GM19397 (cell line): ENCODE results near the gene SCO1.
"Not testable (repeated sequence)": the region's sequence is repeated elsewhere in the genome, so short reads cannot be mapped to it uniquely, and the experiment has no call there.

Source experiments
- ATAC-seq: cut with Tn5 transposase; IDR thresholded peaks from one replicate; pipeline ENCODE4 v1.9.1; 2021; ENCODE audit warnings: mild to moderate bottlenecking, moderate library complexity; ENCODE audit not compliant: unreplicated experiment

The SCO1 gene

DNA sequence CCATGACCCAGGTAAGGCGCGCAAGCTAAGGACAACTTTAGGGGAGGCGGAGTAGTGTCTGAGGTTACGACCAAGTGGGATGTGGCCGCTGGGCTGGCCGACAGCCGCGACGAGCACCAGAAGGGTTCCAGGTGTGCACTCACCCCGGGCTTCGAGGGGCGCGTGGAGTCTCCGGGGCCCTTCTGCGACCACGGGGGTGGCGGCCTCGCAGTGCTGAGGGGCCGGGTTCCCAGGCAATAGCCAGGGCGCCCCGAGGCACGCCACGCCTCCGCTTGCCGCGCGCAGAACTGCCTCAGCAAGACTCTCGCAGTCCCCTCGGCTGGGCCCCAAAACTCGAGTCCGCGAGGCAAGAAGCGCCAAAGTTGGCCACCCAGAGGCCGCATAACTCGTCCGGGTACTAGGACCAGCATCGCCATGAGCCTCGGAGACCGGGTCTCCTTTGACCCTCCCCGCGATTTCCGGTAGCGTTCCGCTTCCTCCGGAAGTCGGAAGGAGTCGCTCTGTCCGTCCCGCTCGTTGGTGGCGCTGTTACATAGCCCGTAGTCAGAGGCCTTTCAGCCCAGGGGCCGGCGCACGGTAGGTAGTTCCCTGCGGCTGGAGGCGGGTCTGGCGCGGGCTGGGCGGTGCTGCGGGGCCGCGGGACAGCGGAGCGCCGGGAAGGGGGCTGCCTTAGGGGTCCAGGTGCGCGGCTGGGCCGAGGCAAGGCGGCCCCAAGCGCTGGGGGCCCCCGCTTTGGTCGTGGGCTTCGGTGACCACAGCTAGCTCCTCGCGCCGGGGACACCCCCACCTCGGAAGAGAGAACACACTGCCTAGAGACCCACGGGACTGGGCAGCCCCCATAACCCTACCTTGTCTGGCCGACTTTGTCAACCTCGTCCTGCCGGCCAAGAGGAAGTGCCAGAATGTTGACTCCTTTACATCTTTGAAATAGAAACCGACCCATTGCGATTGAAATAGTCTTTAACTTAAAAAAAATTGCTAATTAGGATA lies at the start of gene SCO1, which contains the start of gene ADPRM:
SCO1 (minus strand) TSS at position 442 of the 990 bp plus-strand sequence; CDS start at position 416, 26 bp downstream.
ADPRM (plus strand) TSS at position 503 of the 990 bp plus-strand sequence. CDS start 7,333 bp downstream, outside the sequence.
- peak; percentile 95 for ATAC-seq

GRCh38 chr17:10745231-10745630 lies 47.9 kb upstream of the SCO1 start:
- ATAC-seq = no peak

- ATAC-seq = no peak
Measured at GRCh38 chr17:10744501-10745000, 47.2 kb upstream of the SCO1 start.

DNA sequence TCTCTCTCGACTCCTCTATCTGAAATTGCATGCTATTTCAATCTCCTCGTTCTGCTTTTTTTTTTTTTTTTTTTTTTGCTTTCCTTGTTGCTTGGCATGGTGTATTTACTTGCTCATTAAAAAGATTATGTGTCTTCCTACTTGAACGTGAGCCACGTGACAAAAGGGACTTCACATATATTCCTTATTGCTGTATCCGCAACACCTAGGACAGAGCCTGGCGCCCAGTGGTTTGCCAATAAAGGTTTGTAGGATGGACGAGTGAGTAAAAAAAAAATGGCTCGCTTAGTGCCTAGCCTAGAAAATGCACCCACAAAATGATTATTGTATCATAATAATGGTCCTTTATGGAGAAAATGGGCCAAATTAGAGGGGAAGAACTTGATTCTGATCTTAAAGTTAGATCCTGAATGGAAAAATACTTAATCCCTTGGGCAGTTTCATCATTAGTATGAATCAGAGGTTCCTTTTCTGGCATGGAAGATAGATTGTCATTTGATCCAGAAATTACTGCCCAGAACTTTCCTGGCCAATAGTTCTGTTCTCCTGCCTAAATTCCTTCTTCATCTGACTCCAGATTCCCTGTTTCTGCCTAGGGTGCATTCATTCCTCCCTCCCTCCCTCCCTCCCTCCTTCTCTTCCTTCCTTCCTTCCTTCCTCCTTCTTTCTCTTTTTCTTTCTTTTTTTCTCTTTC lies 46.1 kb upstream of the SCO1 start:
- ATAC-seq = no peak

- no peak for ATAC-seq
Measured at GRCh38 chr17:10742431-10742830, 45.1 kb upstream of the SCO1 start.

- no peak for ATAC-seq
Measured at GRCh38 chr17:10741416-10742135, 44.2 kb upstream of the SCO1 start.

GRCh38 chr17:10739386-10739785 lies 42.1 kb upstream of the SCO1 start:
- no peak for ATAC-seq

DNA sequence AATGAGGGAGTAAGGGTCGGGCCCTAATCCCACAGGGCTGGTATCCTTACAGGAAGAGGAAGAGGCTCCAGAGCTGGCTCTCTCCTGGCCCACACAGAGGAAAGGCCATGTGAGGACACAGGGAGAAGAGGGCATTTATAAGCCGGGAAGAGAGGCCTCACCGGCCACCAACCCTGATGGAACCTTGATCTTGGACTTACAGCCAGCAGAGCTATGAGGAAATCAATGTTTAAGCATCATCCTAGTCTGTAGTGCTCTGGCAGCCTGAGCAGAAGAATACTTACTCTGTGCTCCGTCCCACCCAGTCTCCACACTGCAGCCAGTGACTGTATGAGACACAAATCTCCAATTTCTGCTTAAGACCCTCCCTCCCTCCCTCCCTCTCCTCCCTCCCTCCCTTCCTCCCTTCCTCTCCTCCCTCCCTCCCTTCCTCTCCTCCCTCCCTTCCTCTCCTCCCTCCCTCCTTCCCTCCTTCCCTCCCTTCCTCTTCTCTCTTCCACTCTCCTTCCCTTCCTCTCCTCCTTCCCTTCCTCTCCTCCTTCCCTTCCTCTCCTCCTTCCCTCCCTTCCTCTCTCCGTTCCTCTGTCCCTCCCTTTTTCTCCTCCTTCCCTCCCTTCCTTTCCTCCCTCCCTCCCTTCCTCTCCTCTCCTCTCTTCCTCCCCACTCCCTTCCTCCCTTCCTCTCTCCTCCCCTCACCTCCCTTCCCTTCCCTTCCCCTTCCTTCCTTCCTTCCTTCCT lies 41.4 kb upstream of the SCO1 start:
- no peak for ATAC-seq

- ATAC-seq = no peak
Measured at GRCh38 chr17:10737736-10738135, 40.4 kb upstream of the SCO1 start.

- no peak for ATAC-seq
Measured at GRCh38 chr17:10737168-10737622, 39.9 kb upstream of the SCO1 start.

DNA sequence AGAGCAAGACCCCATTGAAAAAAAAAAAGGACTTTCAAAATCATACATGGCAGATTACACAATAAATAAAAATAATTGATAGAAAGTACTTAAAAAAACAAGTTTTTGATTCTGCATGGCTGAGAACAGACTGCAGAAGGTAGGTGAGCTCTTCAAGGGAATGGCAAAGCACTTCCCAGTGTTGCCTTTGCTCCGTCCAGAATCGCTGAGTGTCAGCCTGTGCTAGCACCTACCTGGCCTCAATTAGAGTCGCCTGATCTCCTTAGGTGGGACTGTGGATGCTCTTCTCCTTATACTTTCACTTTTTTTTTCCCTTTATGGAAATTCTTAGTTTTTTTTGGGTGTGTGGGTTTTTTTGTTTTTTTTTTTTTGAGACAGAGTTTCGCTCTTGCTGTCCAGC lies 38.5 kb upstream of the SCO1 start:
- no peak for ATAC-seq

GRCh38 chr17:10735251-10735650 lies 37.9 kb upstream of the SCO1 start:
- no peak for ATAC-seq

DNA sequence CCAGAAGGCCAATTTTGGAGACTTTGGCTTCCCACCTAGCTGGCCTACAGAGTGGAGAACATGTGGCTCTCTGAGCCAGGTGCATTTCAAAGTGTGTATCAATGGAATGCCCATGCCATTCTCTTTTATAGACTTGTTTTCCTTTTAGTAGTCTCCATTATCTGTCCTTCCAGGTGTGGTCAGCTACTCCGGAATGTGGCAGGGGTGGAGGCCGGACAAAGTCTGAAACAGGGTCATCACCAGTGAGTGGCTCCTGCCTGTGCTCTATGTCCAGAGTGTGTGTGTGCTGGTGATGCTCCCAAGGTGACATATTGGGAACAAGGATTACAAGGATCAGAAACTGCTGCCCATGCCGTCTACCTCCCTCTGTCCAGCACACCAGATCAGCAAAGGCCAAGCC lies 36.3 kb upstream of the SCO1 start:
- ATAC-seq = no peak

DNA sequence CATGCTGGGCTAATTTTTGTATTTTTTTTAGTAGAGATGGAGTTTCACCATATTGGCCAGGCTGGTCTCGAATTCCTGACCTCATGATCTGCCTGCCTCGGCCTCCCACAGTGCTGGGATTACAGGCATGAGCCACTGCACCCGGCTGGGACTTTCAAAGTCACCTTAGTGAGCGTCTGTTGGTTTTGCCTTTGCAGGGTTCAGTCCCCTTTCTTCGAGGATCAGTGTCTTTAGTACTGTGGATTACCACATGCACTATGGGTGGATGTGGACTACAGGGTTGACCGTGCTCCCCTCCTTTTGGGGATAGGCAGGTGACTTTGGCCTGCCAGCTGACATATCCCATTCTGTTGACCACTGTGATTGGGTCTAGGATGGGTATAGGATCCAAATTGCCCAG lies 34.8 kb upstream of the SCO1 start:
- ATAC-seq = not testable (repeated sequence)

DNA sequence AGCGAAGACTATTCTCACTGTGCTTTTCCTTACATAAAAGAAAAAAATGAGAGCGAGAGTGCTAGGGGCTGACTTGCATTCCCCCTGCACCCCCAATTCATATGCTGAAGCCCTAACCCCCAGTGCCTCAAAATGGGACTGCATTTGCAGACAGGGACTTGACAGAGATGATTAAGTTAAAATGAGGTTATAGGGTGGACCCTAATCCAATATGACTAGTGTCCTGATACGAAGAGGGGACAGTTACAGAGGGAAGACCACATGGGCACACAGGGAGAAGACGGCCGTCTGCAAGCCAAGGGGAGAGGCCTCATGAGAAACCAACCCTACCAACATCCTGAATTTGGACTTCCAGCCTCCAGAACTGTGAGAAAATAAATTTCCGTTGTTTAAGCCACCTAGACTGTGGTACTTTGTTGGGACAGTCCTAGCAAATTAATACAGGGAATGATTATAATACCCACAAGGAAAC lies 34.1 kb upstream of the SCO1 start:
- ATAC-seq = no peak

GRCh38 chr17:10730247-10730646 lies 32.9 kb upstream of the SCO1 start:
- not testable (repeated sequence) for ATAC-seq

- peak; percentile 75 for ATAC-seq
Measured at GRCh38 chr17:10729334-10730193, 32.2 kb upstream of the SCO1 start, which contains the start of gene TMEM220. Gene TMEM220 (minus strand): TSS chr17:10730023. CDS start chr17:10729851, 172 bp downstream.

DNA sequence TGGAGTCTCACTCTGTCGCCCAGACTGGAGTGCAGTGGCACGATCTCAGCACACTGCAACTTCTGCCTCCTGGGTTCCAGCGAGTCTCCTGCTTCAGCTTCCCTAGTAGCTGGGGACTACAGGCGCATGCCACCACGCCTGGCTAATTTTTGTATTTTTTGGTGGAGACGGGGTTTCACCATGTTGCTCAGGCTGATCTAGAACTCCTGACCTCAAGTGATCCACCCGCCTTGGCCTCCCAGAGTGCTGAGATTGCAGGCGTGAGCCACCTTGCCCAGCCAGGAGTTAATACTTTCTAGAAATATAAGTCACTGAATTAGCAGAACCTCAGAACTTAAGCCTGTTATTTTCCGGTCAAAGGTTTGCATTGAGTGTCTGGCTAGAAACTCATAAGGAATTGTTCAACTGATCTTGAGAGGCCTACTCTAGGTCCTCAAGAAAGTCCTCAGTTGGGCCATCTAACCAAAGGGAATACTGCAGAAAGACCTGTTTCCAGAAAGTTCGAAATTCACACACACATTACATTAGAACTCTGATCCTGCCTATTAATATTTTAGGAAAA lies 31.1 kb upstream of the SCO1 start:
- ATAC-seq = no peak

DNA sequence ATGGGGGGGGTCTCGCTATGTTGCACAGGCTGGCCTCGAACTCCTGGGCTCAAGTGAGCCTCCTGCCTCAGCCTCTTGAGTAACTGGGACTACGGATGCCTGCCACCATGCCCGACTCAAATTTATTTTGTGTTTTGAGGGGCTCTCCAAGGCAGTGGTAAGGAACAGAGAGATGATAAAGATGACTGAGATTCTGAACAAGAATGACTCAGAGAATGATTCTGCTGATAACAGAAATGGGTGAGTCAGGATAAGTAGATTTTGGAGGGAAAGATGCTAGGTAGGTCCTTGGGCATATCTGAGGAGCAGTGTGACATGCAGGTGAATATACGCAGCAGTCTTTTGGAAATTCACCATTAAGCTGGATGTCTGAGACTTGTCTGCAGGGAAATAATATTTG lies 29.9 kb upstream of the SCO1 start:
- ATAC-seq = no peak
